Right lobe of liver (tissue), 4 donors: ENCODE measurements around the gene ELF3.

Experiments used
- CTCF ChIP-seq, 4 donors: fragments of 200-600 bp in 3 of 4; fragments of 450-650 bp in 1 of 4; IDR thresholded peaks; one replicate each; pipeline versions ENCODE4 v1.5.1 to v1.8.0; 2016 to 2022; ENCODE audit warnings: antibody characterized with exemption in 4 of 4, mild to moderate bottlenecking in 2 of 4
- POLR2A ChIP-seq: fragments of 450-650 bp; IDR thresholded peaks from one replicate; pipeline ENCODE4 v1.6.1; 2017; ENCODE audit warnings: antibody characterized with exemption, mild to moderate bottlenecking
- donor health status: DM: no; HTN: no; CAD: no.
- donor health status: DM: no; HTN: no; CAD: no.
- donor health status: DM: no; HTN: yes; CAD: no.

DNA sequence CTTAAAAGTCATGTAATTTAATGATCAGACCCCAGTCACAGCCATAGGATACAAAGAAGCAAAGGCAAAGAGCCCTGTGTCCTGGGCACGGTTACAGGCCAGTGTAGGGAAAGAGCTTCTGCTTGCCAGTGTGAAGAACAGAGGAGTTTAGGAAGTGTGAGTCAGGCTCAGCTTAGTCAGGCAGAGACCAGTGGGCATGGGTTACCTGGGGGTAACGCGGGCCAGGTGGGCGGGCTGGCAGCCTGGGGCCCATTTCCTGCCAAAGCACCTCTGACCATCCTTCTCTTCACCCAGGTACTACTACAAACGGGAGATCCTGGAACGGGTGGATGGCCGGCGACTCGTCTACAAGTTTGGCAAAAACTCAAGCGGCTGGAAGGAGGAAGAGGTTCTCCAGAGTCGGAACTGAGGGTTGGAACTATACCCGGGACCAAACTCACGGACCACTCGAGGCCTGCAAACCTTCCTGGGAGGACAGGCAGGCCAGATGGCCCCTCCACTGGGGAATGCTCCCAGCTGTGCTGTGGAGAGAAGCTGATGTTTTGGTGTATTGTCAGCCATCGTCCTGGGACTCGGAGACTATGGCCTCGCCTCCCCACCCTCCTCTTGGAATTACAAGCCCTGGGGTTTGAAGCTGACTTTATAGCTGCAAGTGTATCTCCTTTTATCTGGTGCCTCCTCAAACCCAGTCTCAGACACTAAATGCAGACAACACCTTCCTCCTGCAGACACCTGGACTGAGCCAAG lies 4.7 kb downstream of the ELF3 start:
- TF ChIP-seq CTCF (IDR thresholded peaks at IDR 0.05) (no peak), POLR2A (no peak)
